HG03280 (cell line): ENCODE data around the gene CDK5RAP3.
"Not testable (repeated sequence)": the region's sequence is repeated elsewhere in the genome, so short reads cannot be mapped to it uniquely, and the experiment has no call there.

Experiments used
- ATAC-seq: cut with Tn5 transposase; IDR thresholded peaks from one replicate; pipeline ENCODE4 v1.9.1; 2021; ENCODE audit warnings: mild to moderate bottlenecking, moderate library complexity; ENCODE audit not compliant: unreplicated experiment

Gene CDK5RAP3

GRCh38 chr17:47970725-47971499, at the start of gene CDK5RAP3:
CDK5RAP3 (plus strand) TSS chr17:47971113; CDS start chr17:47971147, 34 bp downstream.
- peak; percentile 96 for ATAC-seq

GRCh38 chr17:47924785-47925677, 45.9 kb upstream of the CDK5RAP3 start:
- ATAC-seq: no peak

GRCh38 chr17:47925678-47925988, 45.3 kb upstream of the CDK5RAP3 start:
- ATAC-seq: no peak

GRCh38 chr17:47927821-47928400, 43.0 kb upstream of the CDK5RAP3 start:
- ATAC-seq: no peak

GRCh38 chr17:47928415-47928814, 42.5 kb upstream of the CDK5RAP3 start:
- ATAC-seq: no peak

GRCh38 chr17:47929218-47930000, 41.5 kb upstream of the CDK5RAP3 start:
- no peak for ATAC-seq

- ATAC-seq: no peak
Observed at GRCh38 chr17:47931848-47932247, 39.1 kb upstream of the CDK5RAP3 start.

GRCh38 chr17:47934856-47935255, 36.1 kb upstream of the CDK5RAP3 start:
- no peak for ATAC-seq

GRCh38 chr17:47935468-47935867, 35.4 kb upstream of the CDK5RAP3 start:
- ATAC-seq: not testable (repeated sequence)

- no peak for ATAC-seq
Observed at GRCh38 chr17:47935961-47936360, 35.0 kb upstream of the CDK5RAP3 start.

- ATAC-seq: no peak
Observed at GRCh38 chr17:47937941-47938340, 33.0 kb upstream of the CDK5RAP3 start.

- peak; percentile 91 for ATAC-seq
Observed at GRCh38 chr17:47941246-47942095, 29.4 kb upstream of the CDK5RAP3 start, which contains the start of gene PNPO. PNPO (plus strand) TSS chr17:47941571; CDS start chr17:47941676, 105 bp downstream.

- no peak for ATAC-seq
Observed at GRCh38 chr17:47942096-47942510, 28.8 kb upstream of the CDK5RAP3 start.

GRCh38 chr17:47942568-47942967, 28.3 kb upstream of the CDK5RAP3 start:
- no peak for ATAC-seq

- no peak for ATAC-seq
Observed at GRCh38 chr17:47945080-47945479, 25.8 kb upstream of the CDK5RAP3 start.

- no peak for ATAC-seq
Observed at GRCh38 chr17:47945529-47946508, 25.1 kb upstream of the CDK5RAP3 start.

GRCh38 chr17:47946516-47946915, 24.4 kb upstream of the CDK5RAP3 start:
- ATAC-seq: no peak

- ATAC-seq: peak; percentile 61
Observed at GRCh38 chr17:47946929-47947397, 23.9 kb upstream of the CDK5RAP3 start.
